T-helper 1 cell treated with Interleukin-12 subunit alpha and Interleukin-12 subunit beta and Interleukin-4 antibody, amounts not matched to agents 30 μg/mL and 1 μg/mL, for 36 hours (primary cell): ENCODE data around the gene LYRM9.

ENCODE experiments used
- H3K27ac Mint-ChIP-seq: one replicate; pipeline ENCODE4 v1.8.0; 2021; ENCODE audit warnings: mild to moderate bottlenecking, mixed read lengths
- H3K27me3 Mint-ChIP-seq: one replicate; pipeline ENCODE4 v1.8.0; 2021; ENCODE audit warnings: low read depth, mixed read lengths
- H3K36me3 Mint-ChIP-seq: one replicate; pipeline ENCODE4 v1.8.0; 2021; ENCODE audit warnings: low read depth, mixed read lengths
- H3K4me1 Mint-ChIP-seq: one replicate; pipeline ENCODE4 v1.8.0; 2021; ENCODE audit warnings: low read depth, mixed read lengths
- H3K4me3 Mint-ChIP-seq: one replicate; pipeline ENCODE4 v1.8.0; 2021; ENCODE audit warnings: mild to moderate bottlenecking, moderate library complexity, mixed read lengths
- H3K9me3 Mint-ChIP-seq: one replicate; pipeline ENCODE4 v1.8.0; 2021; ENCODE audit warnings: mixed read lengths

The LYRM9 gene

DNA sequence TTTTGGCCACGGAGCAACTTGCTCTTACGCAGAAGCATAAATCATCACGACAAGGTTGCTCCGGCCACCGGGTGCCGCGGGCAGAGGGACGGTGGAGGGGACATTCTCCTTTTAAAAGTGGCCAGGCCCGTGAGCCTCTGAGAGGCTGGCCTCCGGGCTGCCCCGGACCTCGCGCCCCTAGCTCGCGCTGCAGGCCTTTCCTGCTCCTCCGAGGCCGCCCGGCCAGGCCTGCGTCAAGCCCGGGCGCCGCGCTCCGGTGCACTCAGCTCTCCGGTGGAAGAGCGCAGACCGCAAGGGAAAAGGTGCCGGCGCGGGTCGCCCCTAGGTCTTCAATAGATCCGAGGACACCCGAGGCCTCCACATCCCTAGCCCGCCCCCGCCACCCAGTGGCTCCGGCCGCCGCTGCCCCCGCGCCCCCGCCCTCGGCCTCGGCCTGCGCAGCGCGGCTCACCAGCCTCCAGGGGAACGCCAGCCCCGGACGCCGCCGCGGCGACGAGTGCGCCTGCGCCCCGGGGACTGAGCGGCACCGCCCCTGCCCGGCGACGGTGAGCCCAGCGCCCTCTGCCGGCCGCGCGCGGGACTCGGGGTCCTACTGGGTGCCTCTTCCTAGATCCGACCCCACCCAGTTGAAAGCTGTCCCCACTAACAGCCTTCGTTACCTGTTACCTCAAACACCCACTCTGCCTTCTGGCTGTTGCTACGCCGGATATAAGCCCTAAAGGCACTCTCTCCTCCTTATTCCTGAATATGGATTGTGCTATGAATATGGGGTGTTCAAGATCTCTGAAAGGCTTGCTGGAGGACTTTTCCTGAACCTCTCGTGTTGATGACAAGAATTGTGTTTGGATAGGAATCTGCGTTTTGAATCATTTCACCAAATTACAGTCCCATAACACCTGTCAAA lies at the start of gene LYRM9:
LYRM9 (minus strand) TSS at position 500 of the 904 bp plus-strand sequence. CDS start 10,671 bp downstream, outside the sequence.
- Mint-ChIP-seq H3K4me3 (peak within 1 kb of the TSS; percentile 87), H3K27me3 (peaks cover 35% of the 10 kb centered on the region), H3K9me3 (no peaks in the 10 kb centered on the region), H3K27ac (peak within 1 kb of the TSS; percentile 75), H3K36me3 (no peaks in the 10 kb centered on the region), H3K4me1 (peaks cover 20% of the 10 kb centered on the region)

- no peaks in the 10 kb centered on the region for H3K4me1 Mint-ChIP-seq
- no peak overlapping the region for H3K4me3 Mint-ChIP-seq
- H3K27me3 Mint-ChIP-seq: no peaks in the 10 kb centered on the region
- no peaks in the 10 kb centered on the region for H3K9me3 Mint-ChIP-seq
- no peak overlapping the region for H3K27ac Mint-ChIP-seq
- no peaks in the 10 kb centered on the region for H3K36me3 Mint-ChIP-seq
These were observed 47.6 kb upstream of the LYRM9 start for GRCh38 chr17:27940503-27941428.

DNA sequence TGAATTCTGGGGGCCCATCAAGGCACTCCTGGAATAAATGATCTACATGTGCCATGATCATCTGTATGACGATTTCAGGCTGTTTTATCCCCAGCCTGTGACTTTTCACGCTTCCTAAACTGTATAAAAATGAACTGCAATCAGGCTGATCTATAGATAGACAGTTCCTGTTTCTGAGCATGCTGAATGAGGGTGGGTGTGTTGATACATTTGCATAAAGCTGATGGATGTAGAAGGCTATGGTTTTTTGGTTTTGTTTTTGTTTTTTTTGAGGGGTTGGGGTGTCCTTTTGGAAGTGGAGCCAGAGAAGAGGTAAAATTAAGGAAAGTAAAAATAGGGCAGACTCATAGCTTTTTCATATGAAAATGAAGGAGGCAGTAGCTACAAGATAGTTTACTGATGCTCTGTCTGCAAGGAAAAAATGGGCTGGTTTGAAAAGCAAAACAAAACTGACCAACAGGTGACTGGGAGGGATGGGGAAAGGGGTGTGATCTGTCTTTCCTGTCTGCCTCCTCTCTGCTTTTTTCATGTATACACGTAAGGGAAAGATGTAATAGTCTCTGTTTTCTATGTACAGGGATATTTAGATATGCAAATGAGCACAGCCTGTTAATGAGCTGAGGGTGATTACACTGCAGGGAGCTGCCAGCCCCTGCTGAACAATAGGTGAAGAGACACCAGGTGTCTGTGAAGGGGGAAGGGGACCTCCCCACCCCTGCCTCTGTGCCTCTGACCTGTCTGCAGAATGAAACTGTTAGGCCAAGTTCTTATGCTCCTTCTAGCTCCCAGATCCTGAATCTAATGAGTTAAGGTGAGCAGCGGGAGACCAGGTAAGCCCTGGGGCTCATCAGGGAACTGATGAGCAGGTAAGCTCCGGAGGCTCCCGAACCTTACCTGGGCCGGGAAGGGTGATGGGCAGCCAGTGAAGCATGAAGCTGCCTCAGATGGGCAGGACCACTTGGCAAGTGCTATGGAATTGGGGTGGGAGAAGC lies 46.6 kb upstream of the LYRM9 start:
- H3K4me3 Mint-ChIP-seq: no peak overlapping the region
- no peaks in the 10 kb centered on the region for H3K27me3 Mint-ChIP-seq
- H3K9me3 Mint-ChIP-seq: no peaks in the 10 kb centered on the region
- H3K4me1 Mint-ChIP-seq: no peaks in the 10 kb centered on the region
- H3K27ac Mint-ChIP-seq: no peak overlapping the region
- no peaks in the 10 kb centered on the region for H3K36me3 Mint-ChIP-seq

DNA sequence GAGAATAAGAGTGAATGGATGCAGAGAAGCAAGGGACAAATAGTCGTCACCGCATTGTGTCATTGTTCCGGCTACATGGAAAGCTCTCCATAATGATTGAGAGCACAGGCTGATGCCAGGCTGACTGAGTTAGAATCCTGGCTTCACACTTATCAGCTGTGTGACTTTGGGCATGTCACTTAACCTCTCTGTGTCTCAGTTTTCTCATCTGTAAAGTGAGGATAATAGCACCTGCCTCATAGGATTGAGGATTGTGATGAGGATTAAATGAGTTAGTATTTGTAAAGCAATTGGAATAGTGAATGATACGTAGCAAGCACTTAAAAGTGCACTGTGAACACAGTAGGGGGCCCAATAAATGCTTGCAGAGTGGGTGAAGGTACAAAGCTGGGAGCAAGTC lies 45.7 kb upstream of the LYRM9 start:
- no peak overlapping the region for H3K4me3 Mint-ChIP-seq
- H3K9me3 Mint-ChIP-seq: no peaks in the 10 kb centered on the region
- no peak overlapping the region for H3K27ac Mint-ChIP-seq
- H3K27me3 Mint-ChIP-seq: no peaks in the 10 kb centered on the region
- H3K4me1 Mint-ChIP-seq: no peaks in the 10 kb centered on the region
- no peaks in the 10 kb centered on the region for H3K36me3 Mint-ChIP-seq

- Mint-ChIP-seq H3K36me3 (no peaks in the 10 kb centered on the region), H3K4me3 (no peak overlapping the region), H3K9me3 (no peaks in the 10 kb centered on the region), H3K27ac (no peak overlapping the region), H3K27me3 (no peaks in the 10 kb centered on the region), H3K4me1 (no peaks in the 10 kb centered on the region)
These were observed 45.1 kb upstream of the LYRM9 start for GRCh38 chr17:27938241-27938640.

GRCh38 chr17:27937025-27937546 lies 43.9 kb upstream of the LYRM9 start:
- Mint-ChIP-seq H3K9me3 (no peaks in the 10 kb centered on the region), H3K4me1 (no peaks in the 10 kb centered on the region), H3K4me3 (no peak overlapping the region), H3K36me3 (no peaks in the 10 kb centered on the region), H3K27me3 (peaks cover 4% of the 10 kb centered on the region), H3K27ac (no peak overlapping the region)

DNA sequence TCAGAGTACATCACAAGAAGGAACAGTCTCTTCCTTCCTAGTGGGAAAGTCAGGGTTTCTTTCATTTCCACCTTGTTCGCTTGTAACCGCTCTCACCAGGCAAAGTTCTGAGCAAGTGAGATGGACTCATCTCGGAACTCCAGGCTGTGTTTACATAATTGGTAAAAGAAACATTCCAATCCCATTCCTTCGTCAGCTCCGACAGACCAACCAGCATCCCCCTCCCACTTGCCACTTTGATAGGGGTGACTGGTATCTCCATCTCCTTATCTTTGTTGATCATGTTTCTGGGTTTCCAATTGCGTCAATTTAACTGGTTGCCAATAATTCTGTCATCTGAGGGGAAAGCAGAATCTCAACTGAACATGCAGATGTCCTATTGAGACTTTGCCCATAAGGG lies 36.8 kb upstream of the LYRM9 start:
- Mint-ChIP-seq H3K9me3 (no peaks in the 10 kb centered on the region), H3K27me3 (peaks cover 11% of the 10 kb centered on the region), H3K4me1 (no peaks in the 10 kb centered on the region), H3K27ac (no peak overlapping the region), H3K36me3 (no peaks in the 10 kb centered on the region), H3K4me3 (no peak overlapping the region)

DNA sequence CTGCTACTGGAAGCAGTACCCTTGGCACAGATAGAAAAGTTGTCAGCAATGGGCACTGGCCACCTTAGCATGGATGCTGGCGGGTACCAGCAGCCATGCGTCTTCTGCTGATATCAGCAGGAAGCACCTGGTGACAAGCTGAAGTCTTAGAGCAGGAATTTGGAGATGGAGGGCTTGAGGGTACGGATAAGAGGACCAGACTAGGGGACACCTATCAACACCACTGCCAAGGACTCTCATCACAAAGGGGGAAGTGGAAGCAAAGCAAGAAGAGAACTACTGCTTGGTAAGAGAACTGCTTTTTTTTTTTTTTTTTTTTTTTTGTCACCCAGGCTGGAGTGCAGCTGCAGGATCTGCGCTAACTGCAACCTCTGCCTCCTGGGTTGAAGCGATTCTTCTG lies 35.4 kb upstream of the LYRM9 start:
- Mint-ChIP-seq H3K36me3 (no peaks in the 10 kb centered on the region), H3K27me3 (peaks cover 11% of the 10 kb centered on the region), H3K4me1 (no peaks in the 10 kb centered on the region), H3K4me3 (no peak overlapping the region), H3K27ac (no peak overlapping the region), H3K9me3 (no peaks in the 10 kb centered on the region)

DNA sequence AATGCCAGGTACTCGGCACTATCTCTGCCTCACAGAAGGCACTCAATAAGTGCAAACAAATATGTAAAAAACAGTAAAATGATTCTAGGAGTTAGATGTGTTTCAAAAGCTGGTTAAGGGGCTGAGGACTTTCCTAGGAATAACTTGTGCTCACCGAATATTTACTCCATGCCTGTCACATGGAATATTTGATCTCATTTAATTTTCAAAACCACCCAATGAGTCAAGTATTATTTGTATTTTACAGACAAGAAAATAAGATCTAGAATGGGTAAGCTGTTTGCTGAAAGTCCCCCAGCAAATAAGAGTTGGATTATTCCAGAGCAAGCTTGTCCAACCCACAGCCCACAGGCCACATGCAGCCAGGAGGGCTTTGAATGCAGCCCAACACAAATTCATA lies 34.6 kb upstream of the LYRM9 start:
- Mint-ChIP-seq H3K4me3 (no peak overlapping the region), H3K36me3 (no peaks in the 10 kb centered on the region)

DNA sequence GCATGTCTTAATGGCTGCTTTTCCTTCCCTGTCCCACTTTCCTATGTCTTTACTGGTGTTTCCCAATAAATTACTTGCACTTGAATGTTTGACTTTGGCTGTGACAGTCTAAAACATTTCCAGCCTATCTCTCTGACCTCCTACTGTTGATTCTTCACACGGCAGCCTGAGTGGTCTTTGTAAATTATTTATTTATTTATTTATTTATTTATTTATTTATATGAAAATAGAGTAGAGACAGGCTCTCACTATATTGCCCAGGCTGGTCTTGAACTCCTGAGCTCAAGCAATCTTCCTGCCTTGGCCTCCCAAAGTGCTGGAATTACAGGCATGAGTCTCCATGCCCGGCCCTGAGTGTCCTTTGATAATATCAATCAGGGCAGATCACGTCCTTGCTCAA lies 28.4 kb upstream of the LYRM9 start:
- Mint-ChIP-seq H3K27ac (no peak overlapping the region), H3K36me3 (no peaks in the 10 kb centered on the region), H3K27me3 (no peaks in the 10 kb centered on the region), H3K9me3 (no peaks in the 10 kb centered on the region), H3K4me1 (no peaks in the 10 kb centered on the region), H3K4me3 (no peak overlapping the region)

More for the DNA sequence above, 34.6 kb upstream of the LYRM9 start:
- Mint-ChIP-seq H3K4me1 (no peaks in the 10 kb centered on the region), H3K9me3 (no peaks in the 10 kb centered on the region), H3K27me3 (peaks cover 11% of the 10 kb centered on the region), H3K27ac (no peak overlapping the region)

DNA sequence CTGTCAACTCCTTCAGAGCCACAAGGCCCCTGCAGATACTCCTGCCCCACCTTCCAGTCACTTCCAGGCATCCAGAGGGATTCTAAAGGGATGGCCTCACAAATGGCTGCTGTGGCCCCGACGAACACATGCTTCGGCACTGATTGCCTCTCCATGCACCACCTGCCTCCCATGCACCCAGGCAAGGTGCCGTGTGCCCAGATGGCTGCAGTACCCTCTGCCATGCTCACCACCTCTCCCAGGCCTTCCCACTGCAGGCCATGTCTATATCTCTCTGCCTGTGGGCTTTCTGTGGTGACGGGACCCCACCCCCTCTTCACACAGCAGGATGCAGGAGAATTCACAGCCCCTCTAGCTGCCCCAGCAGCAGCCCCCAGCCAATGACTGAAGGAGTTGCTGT lies 27.9 kb upstream of the LYRM9 start:
- H3K27me3 Mint-ChIP-seq: no peaks in the 10 kb centered on the region
- no peaks in the 10 kb centered on the region for H3K9me3 Mint-ChIP-seq
- no peak overlapping the region for H3K27ac Mint-ChIP-seq
- H3K4me1 Mint-ChIP-seq: no peaks in the 10 kb centered on the region
- no peaks in the 10 kb centered on the region for H3K36me3 Mint-ChIP-seq
- H3K4me3 Mint-ChIP-seq: no peak overlapping the region

- Mint-ChIP-seq H3K27me3 (no peaks in the 10 kb centered on the region), H3K27ac (no peak overlapping the region), H3K9me3 (no peaks in the 10 kb centered on the region), H3K36me3 (no peaks in the 10 kb centered on the region), H3K4me1 (no peaks in the 10 kb centered on the region), H3K4me3 (no peak overlapping the region)
These were observed 27.4 kb upstream of the LYRM9 start for GRCh38 chr17:27920569-27920968.

GRCh38 chr17:27919079-27919478 lies 25.9 kb upstream of the LYRM9 start:
- H3K36me3 Mint-ChIP-seq: no peaks in the 10 kb centered on the region
- no peak overlapping the region for H3K27ac Mint-ChIP-seq
- no peaks in the 10 kb centered on the region for H3K9me3 Mint-ChIP-seq
- no peaks in the 10 kb centered on the region for H3K4me1 Mint-ChIP-seq
- no peak overlapping the region for H3K4me3 Mint-ChIP-seq
- H3K27me3 Mint-ChIP-seq: no peaks in the 10 kb centered on the region

- Mint-ChIP-seq H3K36me3 (no peaks in the 10 kb centered on the region), H3K27ac (no peak overlapping the region), H3K4me3 (no peak overlapping the region), H3K27me3 (no peaks in the 10 kb centered on the region), H3K9me3 (no peaks in the 10 kb centered on the region), H3K4me1 (no peaks in the 10 kb centered on the region)
These were observed 25.3 kb upstream of the LYRM9 start for GRCh38 chr17:27918498-27918897.
